Transverse colon (tissue), 4 donors: Measurements from ENCODE around the gene GSKIP.

Source experiments
- EP300 ChIP-seq: sonication (generic); formaldehyde crosslinking; IDR thresholded peaks from one replicate; pipeline ENCODE4 v1.6.1; 2017; ENCODE audit warnings: antibody characterized with exemption, low read depth
- POLR2A ChIP-seq: fragments of 450-650 bp; IDR thresholded peaks from one replicate; pipeline ENCODE4 v1.6.1; 2016; ENCODE audit warnings: antibody characterized with exemption, mild to moderate bottlenecking, moderate library complexity
- POLR2AphosphoS5 ChIP-seq, 3 donors: sonication (generic); formaldehyde crosslinking; IDR thresholded peaks; one replicate each; pipeline ENCODE4 v1.6.1; 2016; ENCODE audit warnings: antibody characterized with exemption in 3 of 3
- TF ChIP-seq, protein P1 (sequence below), 5 experiments: fragments of 200-600 bp in 3 of 5; fragments of 450-650 bp in 2 of 5; sonication (generic) in 3 of 5; IDR thresholded peaks; 1 replicate in 2 of 5; 2 replicates in 3 of 5; pipeline ENCODE4 v1.5.1; 2016 to 2017; ENCODE audit warnings: antibody characterized with exemption in 5 of 5, inconsistent platforms in 3 of 5, mild to moderate bottlenecking in 2 of 5, moderate library complexity in 1 of 5

DNA sequence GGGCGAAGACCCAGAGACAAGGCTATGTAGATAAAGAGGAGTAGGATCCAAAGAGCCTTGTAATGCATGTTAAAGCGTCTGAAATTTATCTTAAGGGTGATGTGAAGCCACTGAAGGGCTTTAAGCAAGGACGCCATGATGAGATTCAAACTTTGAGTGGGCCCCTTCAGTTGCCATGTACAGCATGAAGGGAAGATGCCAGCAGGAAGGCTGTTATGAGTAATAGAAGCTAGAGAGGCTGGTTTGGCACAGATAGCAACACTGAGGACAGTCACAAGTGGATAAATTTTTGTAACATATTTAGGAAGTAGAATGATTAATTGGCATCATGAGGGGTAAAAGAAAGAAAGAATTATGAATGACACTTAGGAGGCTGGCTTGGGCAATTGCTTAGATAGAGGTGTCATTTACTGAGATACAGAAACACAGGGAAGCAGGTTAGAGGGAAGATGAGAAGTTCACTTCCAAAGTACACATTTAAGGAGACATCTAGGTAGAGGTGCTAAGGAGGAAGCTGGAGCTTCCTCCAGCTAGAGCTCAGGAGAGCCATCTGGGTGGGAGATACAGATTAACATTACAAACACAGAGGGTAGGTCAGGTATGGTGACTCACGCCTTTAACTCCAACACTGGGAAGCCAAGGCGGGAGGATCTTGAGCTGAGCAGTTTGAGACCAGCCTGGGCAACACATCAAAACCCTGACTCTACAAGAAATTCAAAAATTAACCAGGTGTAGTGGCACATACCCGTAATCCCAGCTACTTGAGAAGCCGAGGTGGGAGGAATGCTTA, 13.8 kb upstream of the GSKIP start:
- TF ChIP-seq, protein P1, sequence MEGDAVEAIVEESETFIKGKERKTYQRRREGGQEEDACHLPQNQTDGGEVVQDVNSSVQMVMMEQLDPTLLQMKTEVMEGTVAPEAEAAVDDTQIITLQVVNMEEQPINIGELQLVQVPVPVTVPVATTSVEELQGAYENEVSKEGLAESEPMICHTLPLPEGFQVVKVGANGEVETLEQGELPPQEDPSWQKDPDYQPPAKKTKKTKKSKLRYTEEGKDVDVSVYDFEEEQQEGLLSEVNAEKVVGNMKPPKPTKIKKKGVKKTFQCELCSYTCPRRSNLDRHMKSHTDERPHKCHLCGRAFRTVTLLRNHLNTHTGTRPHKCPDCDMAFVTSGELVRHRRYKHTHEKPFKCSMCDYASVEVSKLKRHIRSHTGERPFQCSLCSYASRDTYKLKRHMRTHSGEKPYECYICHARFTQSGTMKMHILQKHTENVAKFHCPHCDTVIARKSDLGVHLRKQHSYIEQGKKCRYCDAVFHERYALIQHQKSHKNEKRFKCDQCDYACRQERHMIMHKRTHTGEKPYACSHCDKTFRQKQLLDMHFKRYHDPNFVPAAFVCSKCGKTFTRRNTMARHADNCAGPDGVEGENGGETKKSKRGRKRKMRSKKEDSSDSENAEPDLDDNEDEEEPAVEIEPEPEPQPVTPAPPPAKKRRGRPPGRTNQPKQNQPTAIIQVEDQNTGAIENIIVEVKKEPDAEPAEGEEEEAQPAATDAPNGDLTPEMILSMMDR (IDR thresholded peaks at IDR 0.05) = no peak
- TF ChIP-seq POLR2A (no peak), POLR2AphosphoS5 (IDR thresholded peaks at IDR 0.05) (no peak), EP300 (no peak)
